B cell (primary cell): ENCODE results near the gene SRGAP1. TPM values are rescaled to one million over a fixed set of nuclear protein-coding genes. Genes with fewer than 3 reads are reported as not detected.

ENCODE experiments used
- ATAC-seq: fragments of 200-7000 bp; cut with Tn5 transposase; one replicate; pipeline ENCODE4 v1.10.0; 2021; ENCODE audit warnings: low read depth, mild to moderate bottlenecking, moderate number of reproducible peaks, moderate library complexity
- CTCF ChIA-PET: fragments of 350-600 bp; sonication (Branson Sonifier 250); formaldehyde crosslinking; loops from one replicate; lab custom pipeline; 2021; ENCODE audit warnings: antibody characterized with exemption, inconsistent platforms; lab: Charles Lee
- POLR2A ChIA-PET: fragments of 350-600 bp; sonication (Branson Sonifier 250); formaldehyde crosslinking; loops from one replicate; lab custom pipeline; 2021; ENCODE audit warnings: antibody characterized with exemption; lab: Charles Lee
- DNase-seq: peaks from one replicate; pipeline ENCODE4 v3.0.0; 2013
- H2AFZ ChIP-seq: 2 replicates; pipeline ENCODE4 v1.6.1; 2012; ENCODE audit warnings: mild to moderate bottlenecking, low read depth, low read length; ENCODE audit not compliant: insufficient read depth, poor library complexity, severe bottlenecking
- H3K27ac ChIP-seq, 2 donors: 1 replicate in 1 of 2; 2 replicates in 1 of 2; pipeline ENCODE4 v1.5.1; 2012 to 2013; ENCODE audit warnings: low read length in 2 of 2, mild to moderate bottlenecking in 2 of 2, moderate library complexity in 1 of 2
- H3K27me3 ChIP-seq, 4 experiments: fragments of 200-600 bp in 1 of 4; sonication (generic) in 1 of 4; replicated peaks in 1 of 4; 1 replicate in 2 of 4; 2 replicates in 2 of 4; pipeline versions ENCODE4 v1.6.1 to v1.7.0; 2013 to 2016; ENCODE audit warnings: low read length in 3 of 4, mild to moderate bottlenecking in 2 of 4, mixed read lengths in 1 of 4, moderate library complexity in 1 of 4; ENCODE audit not compliant: insufficient read depth in 4 of 4, control insufficient read depth in 3 of 4; ENCODE audit errors: control extremely low read depth in 1 of 4
- H3K36me3 ChIP-seq, 2 experiments: replicated peaks in 1 of 2; 1 replicate in 1 of 2; 2 replicates in 1 of 2; pipeline versions ENCODE4 v1.6.1 to v1.7.1; 2013; ENCODE audit warnings: low read length in 1 of 2; ENCODE audit not compliant: insufficient read depth in 2 of 2, control insufficient read depth in 1 of 2; ENCODE audit errors: control extremely low read depth in 1 of 2, extremely low read depth in 1 of 2
- H3K4me1 ChIP-seq, 2 donors: fragments of 200-600 bp in 1 of 2; sonication (generic) in 1 of 2; 1 replicate in 1 of 2; 2 replicates in 1 of 2; pipeline versions ENCODE4 v1.5.1 to v1.6.1; 2013 to 2017; ENCODE audit warnings: low read length in 2 of 2; ENCODE audit not compliant: control insufficient read depth in 2 of 2, insufficient read depth in 2 of 2
- H3K4me2 ChIP-seq: replicated peaks from 2 replicates; pipeline ENCODE3; 2012; ENCODE audit warnings: mild to moderate bottlenecking, low read depth, low read length; ENCODE audit not compliant: poor library complexity, severe bottlenecking
- H3K4me3 ChIP-seq, 5 experiments: fragments of 200-600 bp in 1 of 5; sonication (generic) in 1 of 5; 1 replicate in 3 of 5; 2 replicates in 2 of 5; pipeline versions ENCODE4 v1.5.1 to v1.7.0; 2011 to 2016; ENCODE audit warnings: low read length in 4 of 5, mild to moderate bottlenecking in 4 of 5, low read depth in 2 of 5, control low read depth in 1 of 5, moderate library complexity in 1 of 5; ENCODE audit not compliant: insufficient read depth in 1 of 5; ENCODE audit errors: control extremely low read depth in 1 of 5, extremely low read depth in 1 of 5
- H3K79me2 ChIP-seq: fragments of 200-600 bp; sonication (generic); one replicate; pipeline ENCODE4 v1.6.0; 2016; ENCODE audit warnings: low read length; ENCODE audit not compliant: control insufficient read depth, insufficient read depth
- H3K9ac ChIP-seq: fragments of 200-600 bp; sonication (generic); 2 replicates; pipeline ENCODE4 v1.6.1; 2017; ENCODE audit warnings: mild to moderate bottlenecking, low read length, moderate library complexity
- H3K9me3 ChIP-seq, 3 donors: one replicate each; pipeline versions ENCODE4 v1.6.1 to v1.7.1; 2013; ENCODE audit warnings: low read length in 2 of 3; ENCODE audit not compliant: control insufficient read depth in 2 of 3, insufficient read depth in 1 of 3; ENCODE audit errors: control extremely low read depth in 1 of 3
- H4K20me1 ChIP-seq: 2 replicates; pipeline ENCODE4 v1.6.0; 2012; ENCODE audit warnings: mild to moderate bottlenecking, low read length; ENCODE audit not compliant: insufficient read depth, control insufficient read depth, poor library complexity, severe bottlenecking
- H3K27ac Mint-ChIP-seq: one replicate; pipeline ENCODE4 v1.8.0; 2021; ENCODE audit warnings: mixed read lengths
- H3K27me3 Mint-ChIP-seq: one replicate; pipeline ENCODE4 v1.8.0; 2021; ENCODE audit warnings: mixed read lengths
- H3K4me1 Mint-ChIP-seq: one replicate; pipeline ENCODE4 v1.8.0; 2021; ENCODE audit warnings: mixed read lengths
- H3K4me3 Mint-ChIP-seq: one replicate; pipeline ENCODE4 v1.8.0; 2021; ENCODE audit warnings: mixed read lengths
- H3K9me3 Mint-ChIP-seq: one replicate; pipeline ENCODE4 v1.8.0; 2022; ENCODE audit warnings: mixed read lengths; ENCODE audit not compliant: insufficient read depth
- EZH2 ChIP-seq: IDR thresholded peaks from 2 replicates; pipeline ENCODE4 v1.6.1; 2012; ENCODE audit warnings: borderline replicate concordance, low read depth, mild to moderate bottlenecking, moderate library complexity, low read length; ENCODE audit not compliant: insufficient read depth, poor library complexity, severe bottlenecking
- WGBS: methylation state at CpG from one replicate; pipeline ENCODE4 v1.1.5; 2013; ENCODE audit warnings: missing lambda C conversion rate; ENCODE audit not compliant: insufficient coverage; 5-methylcytosine and 5-hydroxymethylcytosine counted together
- intact Hi-C: fragments of 100-400 bp; cut with micrococcal nuclease; formaldehyde crosslinking; loops from one replicate; pipeline ENCODE4 v1.10.0; 2022
- polyA plus RNA-seq: library from polyadenylated mRNA; depleted of rRNA; stranded (reverse); fragments of >200 nt; gene quantifications from 2 replicates; pipeline ENCODE4 v1.2.3, GENCODE V29; 2012
- total RNA-seq, 2 donors: library from RNA; stranded (reverse); fragments of 120-200 nt in 1 of 2; gene quantifications; 1 replicate in 1 of 2; 2 replicates in 1 of 2; pipeline versions ENCODE4 v1.2.3 to v1.2.4, GENCODE V29; 2013 to 2022
- TF ChIP-seq, protein P1 (sequence below): fragments of 200-600 bp; IDR thresholded peaks from one replicate; pipeline ENCODE4 v1.8.0; 2022; ENCODE audit warnings: antibody characterized with exemption, mild to moderate bottlenecking

SRGAP1 gene
- total and polyA plus RNA-seq, 2 donors (not counting 1 experiment from before 2014, with no cell fraction given), result under 0.01 to 0.22 TPM

DNA sequence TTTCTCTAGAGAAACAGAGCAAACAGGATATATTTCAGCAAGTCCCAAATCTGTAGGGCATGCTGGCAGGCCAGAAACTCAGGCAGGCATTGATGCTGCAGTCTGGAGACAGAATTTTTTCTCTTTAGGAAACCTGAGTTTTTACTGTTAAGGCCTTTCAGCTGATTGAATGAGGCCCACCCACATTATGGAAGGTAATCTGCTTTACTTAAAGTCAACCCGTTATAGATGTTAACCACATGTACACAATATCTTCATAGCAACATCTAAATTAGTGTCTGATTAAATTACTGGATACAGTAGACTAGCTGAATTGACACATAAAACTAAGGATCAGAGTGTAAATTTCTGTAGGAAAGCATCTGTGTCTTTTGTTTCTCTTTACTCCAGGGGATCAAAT, 65.2 kb downstream of the SRGAP1 start:
- Histone ChIP-seq H2AFZ (no peak overlapping the region), H3K27ac (no peak overlapping the region), H3K36me3 (no peaks in the 10 kb centered on the region), H3K4me2 (no peak overlapping the region), H3K27me3 (no peaks in the 10 kb centered on the region), H3K4me3 (no peak overlapping the region), H3K79me2 (no peaks in the 10 kb centered on the region), H3K9me3 (peaks cover 0 to 6% (median 0%) of the 10 kb centered on the region in 3 donors), H3K4me1 (no peaks in the 10 kb centered on the region), H3K9ac (no peak overlapping the region), H4K20me1 (no peaks in the 10 kb centered on the region)
- WGBS, result no CpG with 5 or more reads among the region's 1 CpG
- H3K4me1 Mint-ChIP-seq, result no peaks in the 10 kb centered on the region
- POLR2A ChIA-PET, result no interaction called here
- H3K4me3 Mint-ChIP-seq, result no peak overlapping the region
- no peak for ATAC-seq
- intact Hi-C loops, result no loop called here
- no peak overlapping the region for H3K27ac Mint-ChIP-seq
- peaks cover 3% of the 10 kb centered on the region for H3K9me3 Mint-ChIP-seq
- CTCF ChIA-PET, result no interaction called here
- no peak for DNase-seq
- H3K27me3 Mint-ChIP-seq, result no peaks in the 10 kb centered on the region
- TF ChIP-seq, protein P1, sequence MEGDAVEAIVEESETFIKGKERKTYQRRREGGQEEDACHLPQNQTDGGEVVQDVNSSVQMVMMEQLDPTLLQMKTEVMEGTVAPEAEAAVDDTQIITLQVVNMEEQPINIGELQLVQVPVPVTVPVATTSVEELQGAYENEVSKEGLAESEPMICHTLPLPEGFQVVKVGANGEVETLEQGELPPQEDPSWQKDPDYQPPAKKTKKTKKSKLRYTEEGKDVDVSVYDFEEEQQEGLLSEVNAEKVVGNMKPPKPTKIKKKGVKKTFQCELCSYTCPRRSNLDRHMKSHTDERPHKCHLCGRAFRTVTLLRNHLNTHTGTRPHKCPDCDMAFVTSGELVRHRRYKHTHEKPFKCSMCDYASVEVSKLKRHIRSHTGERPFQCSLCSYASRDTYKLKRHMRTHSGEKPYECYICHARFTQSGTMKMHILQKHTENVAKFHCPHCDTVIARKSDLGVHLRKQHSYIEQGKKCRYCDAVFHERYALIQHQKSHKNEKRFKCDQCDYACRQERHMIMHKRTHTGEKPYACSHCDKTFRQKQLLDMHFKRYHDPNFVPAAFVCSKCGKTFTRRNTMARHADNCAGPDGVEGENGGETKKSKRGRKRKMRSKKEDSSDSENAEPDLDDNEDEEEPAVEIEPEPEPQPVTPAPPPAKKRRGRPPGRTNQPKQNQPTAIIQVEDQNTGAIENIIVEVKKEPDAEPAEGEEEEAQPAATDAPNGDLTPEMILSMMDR, result no peak
- TF ChIP-seq EZH2, result no peak

DNA sequence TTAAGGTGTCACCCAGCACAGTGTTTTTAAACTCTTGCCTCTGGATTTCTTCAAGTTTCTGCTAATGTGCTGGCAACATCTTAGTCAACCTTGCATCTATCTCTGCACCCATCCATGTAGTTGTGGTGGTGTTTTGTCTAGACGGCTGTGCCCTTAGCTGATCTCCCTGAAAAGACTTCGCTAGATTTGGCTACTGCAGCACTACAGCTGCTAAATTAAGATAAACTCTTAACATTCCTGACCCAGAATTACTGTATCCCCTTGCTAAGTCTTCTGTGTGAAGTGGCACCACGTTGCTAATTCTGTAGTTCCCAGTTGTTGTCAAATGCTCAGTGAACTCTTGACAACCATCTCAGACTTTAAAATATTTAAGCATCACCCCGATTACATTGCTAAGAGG, 66.8 kb downstream of the SRGAP1 start:
- H3K27me3 ChIP-seq, result no peaks in the 10 kb centered on the region
- CTCF ChIA-PET, result no interaction called here
- no peaks in the 10 kb centered on the region for H3K36me3 ChIP-seq
- peaks cover 0 to 2% (median 0%) of the 10 kb centered on the region in 3 donors for H3K9me3 ChIP-seq
- POLR2A ChIA-PET, result no interaction called here
- H3K27ac Mint-ChIP-seq, result no peak overlapping the region
- no peaks in the 10 kb centered on the region for H3K4me1 Mint-ChIP-seq
- ATAC-seq (no peak), DNase-seq (no peak)
- H3K4me3 ChIP-seq, result no peak overlapping the region
- no peaks in the 10 kb centered on the region for H3K79me2 ChIP-seq
- no peak overlapping the region for H3K9ac ChIP-seq
- H3K27me3 Mint-ChIP-seq, result no peaks in the 10 kb centered on the region
- WGBS, result no CpG with 5 or more reads among the region's 4 CpGs
- intact Hi-C loops, result no loop called here
- H3K4me1 ChIP-seq, result no peaks in the 10 kb centered on the region
- H3K9me3 Mint-ChIP-seq, result peaks cover 3% of the 10 kb centered on the region
- no peak overlapping the region for H3K4me3 Mint-ChIP-seq
- no peak overlapping the region for H3K4me2 ChIP-seq
- TF ChIP-seq, protein P1, result no peak
- no peak for TF ChIP-seq EZH2
- no peak overlapping the region for H3K27ac ChIP-seq
- no peak overlapping the region for H2AFZ ChIP-seq
- H4K20me1 ChIP-seq, result no peaks in the 10 kb centered on the region
